ENCODE measurements around the gene SENP2.

Gene SENP2

GRCh38 chr3:185648396-185648795, 62.3 kb downstream of the SENP2 start:
- ChIA-PET POLR2A (no interaction called here), CTCF (interaction anchor here (1.0 to 11.9 kb wide), 3 partner anchors 13 to 120 kb away, joined by 4 to 108 read pairs (median 7); no protein-coding TSS in a partner anchor)
- no peak for TF ChIP-seq CTCF (IDR thresholded peaks at IDR 0.05; ENCODE audit: control extremely low read depth, extremely low read depth, low read depth, missing control alignments)
- no peak for DNase-seq (ENCODE audit: extremely low spot score)

- no peak for TF ChIP-seq CTCF (IDR thresholded peaks at IDR 0.05; ENCODE audit: control extremely low read depth, extremely low read depth, low read depth, missing control alignments)
- CTCF ChIA-PET = interaction anchor here (2.9 to 11.9 kb wide), 2 partner anchors 12 to 119 kb away, joined by 7 to 108 read pairs; no protein-coding TSS in a partner anchor
Observed at GRCh38 chr3:185649414-185649813, 63.3 kb downstream of the SENP2 start.

GRCh38 chr3:185651971-185652370, 65.9 kb downstream of the SENP2 start:
- ChIA-PET POLR2A (no interaction called here), CTCF (interaction anchor here (0.7 to 11.9 kb wide), 5 partner anchors 9 to 117 kb away, joined by 3 to 108 read pairs (median 4); no protein-coding TSS in a partner anchor)
- DNase-seq (ENCODE audit: extremely low spot score) = no peak
- TF ChIP-seq CTCF (IDR thresholded peaks at IDR 0.05; ENCODE audit: control extremely low read depth, extremely low read depth, low read depth, missing control alignments) = no peak

More at GRCh38 chr3:185649414-185649813, 63.3 kb downstream of the SENP2 start:
- no peak for DNase-seq (ENCODE audit: extremely low spot score)
- POLR2A ChIA-PET = interaction anchor here (0.6 kb wide), 1 partner anchor 61 kb away, joined by 14 read pairs; no protein-coding TSS in a partner anchor

GRCh38 chr3:185653949-185654757, 68.1 kb downstream of the SENP2 start:
- no peak for TF ChIP-seq CTCF (IDR thresholded peaks at IDR 0.05; ENCODE audit: control extremely low read depth, extremely low read depth, low read depth, missing control alignments)
- DNase-seq (ENCODE audit: extremely low spot score) = no peak
- ChIA-PET CTCF (interaction anchor here (2.7 kb wide), 1 partner anchor 115 kb away, joined by 10 read pairs; no protein-coding TSS in a partner anchor), POLR2A (no interaction called here)

- no peak for DNase-seq (ENCODE audit: extremely low spot score)
- ChIA-PET CTCF (no interaction called here), POLR2A (no interaction called here)
- no peak for TF ChIP-seq CTCF (IDR thresholded peaks at IDR 0.05; ENCODE audit: control extremely low read depth, extremely low read depth, low read depth, missing control alignments)
Observed at GRCh38 chr3:185654758-185655145, 68.7 kb downstream of the SENP2 start.

- no peak for TF ChIP-seq CTCF (IDR thresholded peaks at IDR 0.05; ENCODE audit: control extremely low read depth, extremely low read depth, low read depth, missing control alignments)
- CTCF ChIA-PET = interaction anchor here (0.9 to 2.5 kb wide), 3 partner anchors 12 to 113 kb away, joined by 3 to 7 read pairs (median 3); no protein-coding TSS in a partner anchor
- POLR2A ChIA-PET = no interaction called here
- no peak for DNase-seq (ENCODE audit: extremely low spot score)
Observed at GRCh38 chr3:185655426-185656320, 69.6 kb downstream of the SENP2 start.

Data from GM10248 (cell line).